ENCODE results near the gene PSMD11. TPM values are rescaled to one million over a fixed set of nuclear protein-coding genes. Genes with fewer than 3 reads are reported as not detected.

The PSMD11 gene
- total and polyA plus RNA-seq, 4 donors = 47.8 to 87.9 (median 67.6) TPM

- no peak overlapping the region for H3K9ac ChIP-seq (ENCODE audit: insufficient read depth in 1 of 2, low read length in 2 of 2)
- no peak for TF ChIP-seq CTCF (IDR thresholded peaks at IDR 0.05; ENCODE audit: control extremely low read depth, extremely low read depth)
- no peaks in the 10 kb centered on the region for H3K9me3 ChIP-seq (ENCODE audit: control insufficient read depth in 4 of 4, insufficient read depth in 3 of 4, low read length in 3 of 4)
- 93 to 95% methylated on average over 5 of the region's 7 CpGs for WGBS, 2 donors
- no peak overlapping the region for H3K4me3 ChIP-seq
- no peak for DNase-seq
- H3K27me3 ChIP-seq (ENCODE audit: control insufficient read depth in 3 of 3, insufficient read depth in 3 of 3, low read length in 2 of 3) = no peaks in the 10 kb centered on the region
- no peaks in the 10 kb centered on the region for H3K36me3 ChIP-seq (ENCODE audit: control insufficient read depth in 4 of 4, insufficient read depth in 4 of 4, low read length in 4 of 4)
- peaks cover 0 to 14% (median 5%) of the 10 kb centered on the region in 5 donors for H3K4me1 ChIP-seq (ENCODE audit: control insufficient read depth in 5 of 5, insufficient read depth in 5 of 5, low read length in 5 of 5)
- no peak for ATAC-seq (ENCODE audit: insufficient read depth, low FRiP score)
- no peak overlapping the region for H3K27ac ChIP-seq (ENCODE audit: low read depth in 1 of 2, low read length in 1 of 2)
Observed at GRCh38 chr17:32517982-32518381, 73.7 kb downstream of the PSMD11 start.

DNA sequence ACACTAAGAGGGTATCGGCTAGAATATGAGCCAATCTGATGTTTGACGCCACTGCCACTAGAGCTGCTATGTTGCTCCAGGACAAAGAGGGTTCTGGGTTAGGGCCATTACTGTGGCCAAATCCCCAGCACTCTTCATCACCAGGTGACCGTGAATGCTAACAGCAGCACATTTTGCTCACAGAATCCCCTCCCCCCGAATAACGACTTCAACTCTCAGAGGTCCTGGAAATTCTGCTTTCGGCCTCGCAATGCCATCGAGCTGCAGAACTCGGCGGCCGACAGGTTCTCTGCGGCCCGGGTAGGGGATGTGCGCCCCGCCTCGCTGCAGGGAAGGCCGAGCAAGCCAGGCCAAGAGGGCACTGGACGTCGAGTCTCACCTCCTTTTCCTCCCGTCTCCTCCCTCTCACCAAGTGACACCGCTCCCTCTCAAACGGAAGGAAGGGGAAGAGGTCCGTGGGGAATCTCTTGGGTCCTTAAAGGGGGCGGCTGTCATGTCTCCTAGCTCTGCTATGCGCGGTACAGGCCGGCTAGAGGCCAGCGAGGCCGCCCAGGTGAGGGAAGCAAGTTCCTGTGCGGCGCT lies 74.4 kb downstream of the PSMD11 start:
- no peak overlapping the region for H3K9ac ChIP-seq (ENCODE audit: insufficient read depth in 1 of 2, low read length in 2 of 2)
- no peaks in the 10 kb centered on the region for H3K9me3 ChIP-seq (ENCODE audit: control insufficient read depth in 4 of 4, insufficient read depth in 3 of 4, low read length in 3 of 4)
- H3K4me3 ChIP-seq = peak overlapping the region; percentile 38
- no peaks in the 10 kb centered on the region for H3K36me3 ChIP-seq (ENCODE audit: control insufficient read depth in 4 of 4, insufficient read depth in 4 of 4, low read length in 4 of 4)
- DNase-seq (no peak), ATAC-seq (ENCODE audit: insufficient read depth, low FRiP score) (no peak)
- WGBS, 2 donors = 23 to 40% methylated on average over 29 to 31 of the region's 31 CpGs
- H3K4me1 ChIP-seq (ENCODE audit: control insufficient read depth in 5 of 5, insufficient read depth in 5 of 5, low read length in 5 of 5) = peaks cover 0 to 14% (median 5%) of the 10 kb centered on the region in 5 donors
- H3K27ac ChIP-seq (ENCODE audit: low read depth in 1 of 2, low read length in 1 of 2) = peak overlapping the region in 1 of 2 donors; percentile 39
- no peak for TF ChIP-seq CTCF (IDR thresholded peaks at IDR 0.05; ENCODE audit: control extremely low read depth, extremely low read depth)
- H3K27me3 ChIP-seq (ENCODE audit: control insufficient read depth in 3 of 3, insufficient read depth in 3 of 3, low read length in 2 of 3) = no peaks in the 10 kb centered on the region

DNA sequence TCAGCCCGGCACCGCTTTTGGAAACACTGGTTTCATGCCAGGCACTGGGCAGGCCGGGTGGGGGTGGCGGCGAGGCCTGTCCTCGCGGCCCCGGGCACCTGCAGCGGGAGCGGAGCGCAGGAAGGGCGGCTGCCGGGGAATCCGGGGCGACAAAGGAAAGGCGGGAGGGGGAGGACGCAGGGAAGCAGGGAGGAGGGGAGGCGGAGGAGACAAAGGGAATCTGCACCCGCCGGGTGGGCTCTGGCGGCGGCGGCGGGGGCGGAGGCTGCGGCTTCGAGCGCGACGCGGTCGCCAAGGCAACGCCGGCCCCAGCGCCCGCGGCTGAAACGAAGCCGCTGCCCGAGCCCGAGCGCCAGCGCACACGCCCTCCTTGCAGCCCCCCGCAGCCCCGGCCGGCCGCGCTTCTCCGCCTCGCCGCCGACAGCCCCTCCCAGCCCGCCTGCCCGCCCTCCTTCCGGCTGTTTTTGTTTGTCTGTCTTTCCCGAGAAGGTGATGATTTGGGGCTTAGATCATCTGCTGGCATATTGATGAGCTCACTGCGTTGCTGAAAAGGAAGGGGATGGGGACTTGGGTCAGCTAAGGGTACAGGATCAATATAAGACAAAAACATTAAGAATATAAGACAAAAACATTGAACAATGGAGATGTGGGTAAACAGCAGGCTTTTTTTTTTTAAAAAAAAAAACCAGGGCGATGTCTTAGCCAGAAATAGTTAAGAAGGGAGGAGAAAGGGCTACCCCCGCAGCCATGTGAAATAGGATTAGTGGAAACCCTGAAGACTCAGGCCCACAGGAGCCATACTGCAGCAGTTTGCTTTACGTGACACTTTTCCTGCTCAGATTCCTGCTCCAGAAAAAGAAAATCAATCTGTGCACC lies 75.2 kb downstream of the PSMD11 start:
- Histone ChIP-seq H3K9ac (ENCODE audit: insufficient read depth in 1 of 2, low read length in 2 of 2) (no peak overlapping the region), H3K4me3 (peak overlapping the region; percentile 38), H3K36me3 (ENCODE audit: control insufficient read depth in 4 of 4, insufficient read depth in 4 of 4, low read length in 4 of 4) (no peaks in the 10 kb centered on the region), H3K4me1 (ENCODE audit: control insufficient read depth in 5 of 5, insufficient read depth in 5 of 5, low read length in 5 of 5) (peaks cover 0 to 14% (median 5%) of the 10 kb centered on the region in 5 donors), H3K9me3 (ENCODE audit: control insufficient read depth in 4 of 4, insufficient read depth in 3 of 4, low read length in 3 of 4) (no peaks in the 10 kb centered on the region), H3K27me3 (ENCODE audit: control insufficient read depth in 3 of 3, insufficient read depth in 3 of 3, low read length in 2 of 3) (no peaks in the 10 kb centered on the region), H3K27ac (ENCODE audit: low read depth in 1 of 2, low read length in 1 of 2) (peak overlapping the region in 1 of 2 donors; percentile 39)
- peak; percentile 66 to 75 (median 74) for DNase-seq
- ATAC-seq (ENCODE audit: insufficient read depth, low FRiP score) = peak; percentile 50
- TF ChIP-seq CTCF (IDR thresholded peaks at IDR 0.05; ENCODE audit: control extremely low read depth, extremely low read depth) = no peak
- 1 to 2% methylated on average over 36 to 61 of the region's 61 CpGs for WGBS, 2 donors

Data from lung (tissue), 12 donors.